Peyer's patch (tissue), 4 donors: ENCODE data around the gene CORIN. TPM values are rescaled to one million over a fixed set of nuclear protein-coding genes. Genes with fewer than 3 reads are reported as not detected.
A peak's percentile ranks its signal among the peaks of the same experiment; 100 is the strongest.

ENCODE experiments used
- DNase-seq, 3 donors: peaks; one replicate each; pipeline ENCODE4 v3.0.0-alpha.2; 2017 to 2019
- H3K27ac ChIP-seq, 4 donors: fragments of 200-600 bp; sonication (generic); one replicate each; pipeline ENCODE4 v1.5.1; 2016 to 2019
- H3K27me3 ChIP-seq, 2 donors: fragments of 200-600 bp; sonication (generic); one replicate each; pipeline ENCODE4 v1.5.1; 2019
- H3K36me3 ChIP-seq, 3 donors: fragments of 200-600 bp; sonication (generic); one replicate each; pipeline ENCODE4 v1.5.1; 2016 to 2019
- H3K4me1 ChIP-seq, 4 donors: fragments of 200-600 bp; sonication (generic); one replicate each; pipeline ENCODE4 v1.5.1; 2016 to 2019
- H3K4me3 ChIP-seq, 4 donors: fragments of 200-600 bp; sonication (generic); 1 replicate in 3 of 4; 2 replicates in 1 of 4; pipeline ENCODE4 v1.5.1; 2016 to 2019; ENCODE audit warnings: mild to moderate bottlenecking in 1 of 4
- H3K9me3 ChIP-seq, 4 donors: fragments of 200-600 bp; sonication (generic); one replicate each; pipeline ENCODE4 v1.5.1; 2016 to 2019; ENCODE audit warnings: mild to moderate bottlenecking in 1 of 4
- POLR2A ChIP-seq, 2 donors: fragments of 450-650 bp; IDR thresholded peaks; one replicate each; pipeline ENCODE4 v1.5.1; 2017; ENCODE audit warnings: antibody characterized with exemption in 2 of 2, mild to moderate bottlenecking in 2 of 2, moderate library complexity in 2 of 2
- total RNA-seq, 4 donors: library from RNA; depleted of rRNA; stranded (reverse); fragments of >200 nt; gene quantifications; one replicate each; pipeline ENCODE4 v1.1.0, GENCODE V29; 2016
- TF ChIP-seq, protein P1 (sequence below), 6 experiments: fragments of 450-650 bp in 4 of 6; fragments of 200-600 bp in 2 of 6; sonication (generic) in 1 of 6; IDR thresholded peaks; one replicate each; pipeline ENCODE4 v1.5.1; 2017 to 2019; ENCODE audit warnings: antibody characterized with exemption in 6 of 6, mild to moderate bottlenecking in 3 of 6, moderate library complexity in 1 of 6

Gene CORIN
- total RNA-seq, 4 donors from 2014 or later, result 0.27 to 0.70 (median 0.57) TPM; not detected in 1

GRCh38 chr4:47664051-47664826, 173.6 kb downstream of the CORIN start:
- TF ChIP-seq, protein P1, sequence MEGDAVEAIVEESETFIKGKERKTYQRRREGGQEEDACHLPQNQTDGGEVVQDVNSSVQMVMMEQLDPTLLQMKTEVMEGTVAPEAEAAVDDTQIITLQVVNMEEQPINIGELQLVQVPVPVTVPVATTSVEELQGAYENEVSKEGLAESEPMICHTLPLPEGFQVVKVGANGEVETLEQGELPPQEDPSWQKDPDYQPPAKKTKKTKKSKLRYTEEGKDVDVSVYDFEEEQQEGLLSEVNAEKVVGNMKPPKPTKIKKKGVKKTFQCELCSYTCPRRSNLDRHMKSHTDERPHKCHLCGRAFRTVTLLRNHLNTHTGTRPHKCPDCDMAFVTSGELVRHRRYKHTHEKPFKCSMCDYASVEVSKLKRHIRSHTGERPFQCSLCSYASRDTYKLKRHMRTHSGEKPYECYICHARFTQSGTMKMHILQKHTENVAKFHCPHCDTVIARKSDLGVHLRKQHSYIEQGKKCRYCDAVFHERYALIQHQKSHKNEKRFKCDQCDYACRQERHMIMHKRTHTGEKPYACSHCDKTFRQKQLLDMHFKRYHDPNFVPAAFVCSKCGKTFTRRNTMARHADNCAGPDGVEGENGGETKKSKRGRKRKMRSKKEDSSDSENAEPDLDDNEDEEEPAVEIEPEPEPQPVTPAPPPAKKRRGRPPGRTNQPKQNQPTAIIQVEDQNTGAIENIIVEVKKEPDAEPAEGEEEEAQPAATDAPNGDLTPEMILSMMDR (IDR thresholded peaks at IDR 0.05), result no peak
- no peak for TF ChIP-seq POLR2A (IDR thresholded peaks at IDR 0.05)
- Histone ChIP-seq H3K4me1 (no peaks in the 10 kb centered on the region), H3K36me3 (no peaks in the 10 kb centered on the region), H3K27me3 (no peaks in the 10 kb centered on the region), H3K9me3 (no peaks in the 10 kb centered on the region), H3K4me3 (no peak overlapping the region), H3K27ac (no peak overlapping the region)
- no peak for DNase-seq

- Histone ChIP-seq H3K4me3 (no peak overlapping the region), H3K4me1 (no peaks in the 10 kb centered on the region), H3K9me3 (no peaks in the 10 kb centered on the region), H3K27ac (no peak overlapping the region), H3K36me3 (no peaks in the 10 kb centered on the region), H3K27me3 (no peaks in the 10 kb centered on the region)
- no peak for DNase-seq
- TF ChIP-seq, protein P1 (IDR thresholded peaks at IDR 0.05), result peak in 2 of 6 experiments; percentile 6 to 7
- TF ChIP-seq POLR2A (IDR thresholded peaks at IDR 0.05), result no peak
Measured at GRCh38 chr4:47662975-47663374, 174.9 kb downstream of the CORIN start.

- H3K27ac ChIP-seq, result no peak overlapping the region
- no peaks in the 10 kb centered on the region for H3K27me3 ChIP-seq
- TF ChIP-seq POLR2A (IDR thresholded peaks at IDR 0.05), result no peak
- TF ChIP-seq, protein P1 (IDR thresholded peaks at IDR 0.05), result no peak
- H3K9me3 ChIP-seq, result no peaks in the 10 kb centered on the region
- no peaks in the 10 kb centered on the region for H3K4me1 ChIP-seq
- H3K4me3 ChIP-seq, result no peak overlapping the region
- no peak for DNase-seq
- no peaks in the 10 kb centered on the region for H3K36me3 ChIP-seq
Measured at GRCh38 chr4:47661741-47662140, 176.1 kb downstream of the CORIN start.

- Histone ChIP-seq H3K27ac (no peak overlapping the region), H3K9me3 (no peaks in the 10 kb centered on the region), H3K36me3 (no peaks in the 10 kb centered on the region), H3K27me3 (no peaks in the 10 kb centered on the region), H3K4me1 (no peaks in the 10 kb centered on the region), H3K4me3 (no peak overlapping the region)
- no peak for TF ChIP-seq POLR2A (IDR thresholded peaks at IDR 0.05)
- TF ChIP-seq, protein P1 (IDR thresholded peaks at IDR 0.05), result no peak
- DNase-seq, result no peak
Measured at GRCh38 chr4:47659342-47659741, 178.5 kb downstream of the CORIN start.

GRCh38 chr4:47654972-47655693, 182.7 kb downstream of the CORIN start:
- H3K4me3 ChIP-seq, result no peak overlapping the region
- DNase-seq, result no peak
- no peaks in the 10 kb centered on the region for H3K4me1 ChIP-seq
- TF ChIP-seq, protein P1 (IDR thresholded peaks at IDR 0.05), result no peak
- no peak for TF ChIP-seq POLR2A (IDR thresholded peaks at IDR 0.05)
- no peaks in the 10 kb centered on the region for H3K36me3 ChIP-seq
- no peaks in the 10 kb centered on the region for H3K27me3 ChIP-seq
- no peak overlapping the region for H3K27ac ChIP-seq
- no peaks in the 10 kb centered on the region for H3K9me3 ChIP-seq
